SK-N-MC (cell line): Measurements from ENCODE around the gene DAPK1.

Experiments used
- EZH2 ChIP-seq: fragments of 200-600 bp; sonication (generic); IDR thresholded peaks from one replicate; pipeline ENCODE4 v1.6.1; 2017; ENCODE audit warnings: antibody characterized with exemption
- FOXP2 ChIP-seq: optimal IDR thresholded peaks from 2 replicates; pipeline ENCODE3; 2011; ENCODE audit warnings: mild to moderate bottlenecking, moderate library complexity; ENCODE audit not compliant: insufficient read depth; ENCODE audit errors: extremely low read length, control extremely low read depth
- POLR2AphosphoS5 ChIP-seq: IDR thresholded peaks from 2 replicates; pipeline ENCODE4 v1.6.1; 2012; ENCODE audit warnings: mild to moderate bottlenecking, low read depth, low read length, borderline replicate concordance

DNA sequence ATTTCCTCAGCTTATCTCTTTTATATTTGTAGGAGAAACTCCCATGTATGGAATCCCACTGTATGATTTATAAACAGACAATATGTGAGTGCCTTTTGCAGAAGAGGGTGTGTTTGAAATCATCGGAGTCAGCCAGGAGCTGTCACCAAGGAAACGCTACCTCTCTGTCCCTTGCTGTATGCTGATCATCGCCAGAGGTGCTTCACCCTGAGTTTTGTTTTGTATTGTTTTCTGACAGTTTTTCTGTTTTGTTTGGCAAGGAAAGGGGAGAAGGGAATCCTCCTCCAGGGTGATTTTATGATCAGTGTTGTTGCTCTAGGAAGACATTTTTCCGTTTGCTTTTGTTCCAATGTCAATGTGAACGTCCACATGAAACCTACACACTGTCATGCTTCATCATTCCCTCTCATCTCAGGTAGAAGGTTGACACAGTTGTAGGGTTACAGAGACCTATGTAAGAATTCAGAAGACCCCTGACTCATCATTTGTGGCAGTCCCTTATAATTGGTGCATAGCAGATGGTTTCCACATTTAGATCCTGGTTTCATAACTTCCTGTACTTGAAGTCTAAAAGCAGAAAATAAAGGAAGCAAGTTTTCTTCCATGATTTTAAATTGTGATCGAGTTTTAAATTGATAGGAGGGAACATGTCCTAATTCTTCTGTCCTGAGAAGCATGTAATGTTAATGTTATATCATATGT, 210.3 kb downstream of the DAPK1 start:
- TF ChIP-seq EZH2 (no peak), POLR2AphosphoS5 (no peak), FOXP2 (no peak)
